ENCODE measurements around the gene DENND6B. TPM values are rescaled to one million over a fixed set of nuclear protein-coding genes. Genes with fewer than 3 reads are reported as not detected.

Gene DENND6B
- total RNA-seq, 4 donors from 2014 or later, result 4.3 to 14.3 (median 9.3) TPM

DNA sequence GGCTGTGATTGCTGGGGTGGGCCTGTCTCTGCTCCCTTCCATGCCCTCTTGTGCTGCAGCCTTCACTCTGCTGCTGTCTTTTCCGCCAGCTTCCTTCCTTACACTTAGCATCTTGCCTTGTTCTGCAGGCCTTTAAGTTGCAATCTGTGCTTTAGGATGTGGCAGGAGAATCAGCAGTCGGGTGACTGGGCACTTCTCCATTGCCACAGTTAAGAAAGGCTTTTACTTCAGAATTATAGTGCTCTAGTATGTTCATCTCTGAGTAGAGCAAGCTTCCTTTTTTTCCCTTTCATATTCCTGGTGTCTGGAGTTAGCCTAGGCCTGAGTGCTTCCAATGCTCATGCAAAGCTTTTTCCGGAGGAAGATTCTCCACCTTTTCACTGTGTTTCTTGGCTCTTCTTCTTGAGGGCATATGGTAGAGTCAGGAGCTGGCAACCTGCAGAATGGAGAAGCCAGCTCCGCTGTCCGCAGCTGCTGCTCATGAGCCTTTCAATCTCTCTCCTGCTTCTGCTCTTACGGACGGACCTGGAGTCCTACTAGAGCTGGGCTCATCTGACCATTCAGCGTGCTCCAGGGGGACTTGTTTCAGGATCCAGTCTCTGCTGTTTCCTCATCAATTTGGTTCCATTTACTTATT is 36.5 kb upstream of the DENND6B start:
- no peak for TF ChIP-seq POLR2A (IDR thresholded peaks at IDR 0.05)
- TF ChIP-seq, protein P1, sequence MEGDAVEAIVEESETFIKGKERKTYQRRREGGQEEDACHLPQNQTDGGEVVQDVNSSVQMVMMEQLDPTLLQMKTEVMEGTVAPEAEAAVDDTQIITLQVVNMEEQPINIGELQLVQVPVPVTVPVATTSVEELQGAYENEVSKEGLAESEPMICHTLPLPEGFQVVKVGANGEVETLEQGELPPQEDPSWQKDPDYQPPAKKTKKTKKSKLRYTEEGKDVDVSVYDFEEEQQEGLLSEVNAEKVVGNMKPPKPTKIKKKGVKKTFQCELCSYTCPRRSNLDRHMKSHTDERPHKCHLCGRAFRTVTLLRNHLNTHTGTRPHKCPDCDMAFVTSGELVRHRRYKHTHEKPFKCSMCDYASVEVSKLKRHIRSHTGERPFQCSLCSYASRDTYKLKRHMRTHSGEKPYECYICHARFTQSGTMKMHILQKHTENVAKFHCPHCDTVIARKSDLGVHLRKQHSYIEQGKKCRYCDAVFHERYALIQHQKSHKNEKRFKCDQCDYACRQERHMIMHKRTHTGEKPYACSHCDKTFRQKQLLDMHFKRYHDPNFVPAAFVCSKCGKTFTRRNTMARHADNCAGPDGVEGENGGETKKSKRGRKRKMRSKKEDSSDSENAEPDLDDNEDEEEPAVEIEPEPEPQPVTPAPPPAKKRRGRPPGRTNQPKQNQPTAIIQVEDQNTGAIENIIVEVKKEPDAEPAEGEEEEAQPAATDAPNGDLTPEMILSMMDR (IDR thresholded peaks at IDR 0.05), result no peak
- no peak for DNase-seq
- H3K27me3 ChIP-seq, result no peaks in the 10 kb centered on the region
- no peaks in the 10 kb centered on the region for H3K36me3 ChIP-seq
- 93 to 97% methylated on average over 8 of the region's 8 CpGs for WGBS, 2 donors
- H3K4me3 ChIP-seq (replicated peaks in 1 of 3), result no peak overlapping the region
- no peaks in the 10 kb centered on the region for H3K9me3 ChIP-seq
- peaks cover 6 to 24% of the 10 kb centered on the region in 2 donors for H3K4me1 ChIP-seq
- no peak overlapping the region for H3K27ac ChIP-seq
- intact Hi-C loops (cut with DNase I), result no loop called here

DNA sequence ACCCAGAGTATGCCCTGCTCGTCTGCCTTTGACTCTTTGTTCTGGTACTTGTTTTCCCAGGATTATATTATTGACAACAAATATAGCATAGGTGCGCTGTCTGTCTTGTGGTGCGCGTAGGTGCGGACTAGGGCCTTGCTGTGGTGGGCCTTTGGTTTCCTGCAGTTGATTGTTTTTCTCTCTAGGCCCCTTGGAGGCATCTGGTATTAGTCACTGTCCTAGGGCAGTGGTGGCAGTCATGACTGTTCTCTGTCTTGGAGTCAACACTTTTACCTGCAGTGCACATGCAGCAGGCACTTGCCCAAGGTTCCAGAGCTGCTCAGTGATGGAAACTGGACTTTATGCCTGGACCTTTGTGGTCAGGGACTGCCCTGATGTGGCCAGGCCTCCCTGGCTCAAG is 34.9 kb upstream of the DENND6B start:
- DNase-seq, result no peak
- H3K4me1 ChIP-seq, result peaks cover 6 to 24% of the 10 kb centered on the region in 2 donors
- no peak overlapping the region for H3K27ac ChIP-seq
- no peaks in the 10 kb centered on the region for H3K36me3 ChIP-seq
- no peaks in the 10 kb centered on the region for H3K27me3 ChIP-seq
- TF ChIP-seq, protein P1 (IDR thresholded peaks at IDR 0.05), result no peak
- no peak for TF ChIP-seq POLR2A (IDR thresholded peaks at IDR 0.05)
- no peak overlapping the region for H3K4me3 ChIP-seq (replicated peaks in 1 of 3)
- no peaks in the 10 kb centered on the region for H3K9me3 ChIP-seq
- intact Hi-C loops (cut with DNase I), result no loop called here
- 97 to 99% methylated on average over 5 of the region's 5 CpGs for WGBS, 2 donors

DNA sequence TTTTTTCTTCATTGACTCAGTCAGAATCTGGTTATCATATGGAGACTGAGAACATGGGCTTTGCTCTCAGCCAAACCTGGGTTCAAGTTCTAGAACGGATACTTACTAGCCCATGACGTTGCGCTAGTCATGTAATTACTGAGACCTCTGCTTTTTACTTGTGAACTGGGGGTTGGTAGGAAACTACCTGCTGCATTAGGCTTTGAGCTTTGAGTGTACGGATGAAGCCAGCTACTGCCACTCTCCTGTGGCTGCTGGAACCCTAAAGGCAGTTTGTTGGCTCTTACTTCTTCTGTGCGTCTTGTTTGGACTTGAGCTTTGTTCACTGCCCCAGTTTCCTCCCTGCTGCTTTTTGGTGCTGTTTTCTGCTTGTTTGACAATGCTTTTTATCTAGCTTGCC is 34.4 kb upstream of the DENND6B start:
- Histone ChIP-seq H3K27me3 (no peaks in the 10 kb centered on the region), H3K4me1 (peaks cover 6 to 19% of the 10 kb centered on the region in 2 donors), H3K27ac (no peak overlapping the region), H3K36me3 (no peaks in the 10 kb centered on the region), H3K4me3 (replicated peaks in 1 of 3) (no peak overlapping the region), H3K9me3 (no peaks in the 10 kb centered on the region)
- WGBS, 2 donors, result 85 to 94% methylated on average over 5 of the region's 5 CpGs
- DNase-seq, result no peak
- no peak for TF ChIP-seq POLR2A (IDR thresholded peaks at IDR 0.05)
- TF ChIP-seq, protein P1 (IDR thresholded peaks at IDR 0.05), result no peak
- intact Hi-C loops (cut with DNase I), result no loop called here

DNA sequence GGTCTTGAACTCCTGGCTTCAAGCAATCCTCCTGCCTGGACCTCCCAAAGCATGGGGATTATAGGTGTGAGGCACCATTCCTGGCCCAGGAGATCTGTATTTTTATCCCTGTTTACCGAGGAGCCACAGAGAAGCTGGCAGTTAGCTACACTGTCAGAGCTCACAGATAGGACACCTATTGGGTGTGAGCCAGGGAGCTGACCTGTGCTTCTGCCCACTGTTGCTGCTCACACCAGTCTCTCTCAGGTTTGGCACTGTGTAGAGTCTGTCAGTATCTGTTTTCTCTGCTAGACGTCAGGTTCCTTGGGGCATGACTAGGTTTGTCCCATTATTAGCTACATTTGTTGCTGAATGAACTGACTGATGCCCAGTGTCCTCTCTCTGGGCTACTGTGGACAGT is 33.8 kb upstream of the DENND6B start:
- no peaks in the 10 kb centered on the region for H3K36me3 ChIP-seq
- H3K27me3 ChIP-seq, result no peaks in the 10 kb centered on the region
- intact Hi-C loops (cut with DNase I), result no loop called here
- H3K4me3 ChIP-seq (replicated peaks in 1 of 3), result no peak overlapping the region
- H3K27ac ChIP-seq, result no peak overlapping the region
- WGBS, 2 donors, result 64 to 76% methylated on average over 2 of the region's 2 CpGs
- DNase-seq, result peak; percentile 18 to 40
- TF ChIP-seq POLR2A (IDR thresholded peaks at IDR 0.05), result no peak
- TF ChIP-seq, protein P1 (IDR thresholded peaks at IDR 0.05), result no peak
- peaks cover 0 to 13% of the 10 kb centered on the region in 2 donors for H3K4me1 ChIP-seq
- no peaks in the 10 kb centered on the region for H3K9me3 ChIP-seq

DNA sequence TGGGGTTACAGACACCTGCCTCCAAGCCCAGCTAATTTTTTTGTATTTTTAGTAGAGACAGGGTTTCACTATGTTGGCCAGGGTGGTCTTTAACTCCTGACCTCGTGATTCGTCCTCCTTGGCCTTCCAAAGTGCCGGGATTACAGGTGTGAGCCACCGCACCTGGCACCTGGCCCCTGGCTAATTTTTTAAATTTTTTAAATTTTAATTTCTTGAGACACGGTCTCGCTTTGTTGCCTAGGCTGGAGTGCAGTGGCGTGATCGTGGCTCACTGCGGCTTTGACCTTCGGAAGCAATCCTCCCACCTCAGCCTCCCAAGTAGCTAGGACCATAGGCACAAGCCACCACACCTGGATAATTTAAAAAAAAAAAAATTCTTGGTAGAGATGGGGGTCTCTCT is 30.9 kb upstream of the DENND6B start:
- no peak overlapping the region for H3K27ac ChIP-seq
- intact Hi-C loops (cut with DNase I), result no loop called here
- DNase-seq, result no peak
- 95 to 99% methylated on average over 10 of the region's 10 CpGs for WGBS, 2 donors
- H3K27me3 ChIP-seq, result no peaks in the 10 kb centered on the region
- H3K4me1 ChIP-seq, result peaks cover 11 to 23% of the 10 kb centered on the region in 2 donors
- no peak overlapping the region for H3K4me3 ChIP-seq (replicated peaks in 1 of 3)
- no peaks in the 10 kb centered on the region for H3K9me3 ChIP-seq
- TF ChIP-seq, protein P1 (IDR thresholded peaks at IDR 0.05), result no peak
- TF ChIP-seq POLR2A (IDR thresholded peaks at IDR 0.05), result no peak
- H3K36me3 ChIP-seq, result no peaks in the 10 kb centered on the region
